Measurements from ENCODE around the gene GNA12.
"Not testable (repeated sequence)": the region's sequence is repeated elsewhere in the genome, so short reads cannot be mapped to it uniquely, and the experiment has no call there.

GNA12 gene

DNA sequence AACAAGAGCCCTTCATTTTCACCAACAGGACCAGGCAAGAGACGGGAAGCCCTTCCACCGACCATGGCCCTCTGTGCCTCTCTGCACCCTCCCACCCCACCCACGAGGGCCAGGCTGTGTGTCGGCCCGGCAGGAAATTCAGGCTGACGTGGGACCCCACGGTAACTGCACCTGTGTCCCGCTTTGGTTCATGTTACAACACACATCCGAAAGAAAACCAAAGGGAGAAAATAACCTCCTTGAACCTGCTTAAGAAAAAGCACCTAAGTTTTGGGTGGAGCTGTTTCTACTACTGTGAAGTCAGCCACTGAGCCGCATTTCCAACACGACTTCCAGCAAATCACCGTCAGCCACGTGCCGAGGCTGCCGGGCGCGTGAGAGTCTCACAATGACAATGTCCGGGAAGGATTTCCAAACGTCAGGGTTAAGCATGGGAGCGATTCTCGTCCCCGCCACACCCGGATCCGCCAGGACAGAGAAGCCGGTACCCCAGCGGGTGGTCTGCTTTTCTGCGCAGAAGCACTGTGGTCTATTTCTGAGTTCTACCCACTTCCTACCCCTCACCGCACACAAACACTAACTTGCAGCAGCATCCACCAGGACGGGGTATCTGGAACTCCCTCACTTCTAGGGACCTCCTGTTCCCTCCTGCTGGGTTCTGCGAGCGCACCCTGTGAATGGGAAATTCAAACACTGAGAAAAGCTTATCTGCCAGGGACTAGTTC is 119.5 kb downstream of the GNA12 start:
- no peak for DNase-seq

DNA sequence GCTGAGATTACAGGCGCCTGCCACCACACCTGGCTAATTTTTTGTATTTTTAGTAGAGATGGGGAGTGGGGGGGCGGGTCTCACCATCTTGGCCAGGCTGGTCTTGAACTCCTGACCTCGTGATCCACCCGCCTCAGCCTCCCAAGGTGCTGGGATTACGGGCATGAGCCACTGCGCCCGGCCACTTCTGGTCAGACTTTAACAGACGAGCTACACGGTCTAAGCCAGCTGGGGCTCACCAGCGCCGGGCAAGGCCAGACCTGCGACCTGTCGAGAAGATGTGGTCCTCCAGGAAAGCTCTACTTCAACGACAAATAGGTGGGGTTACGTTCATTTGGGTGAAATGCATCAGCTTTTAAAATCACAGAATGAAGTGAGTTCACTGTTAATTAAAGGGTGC is 120.1 kb downstream of the GNA12 start:
- DNase-seq, result not testable (repeated sequence)

DNA sequence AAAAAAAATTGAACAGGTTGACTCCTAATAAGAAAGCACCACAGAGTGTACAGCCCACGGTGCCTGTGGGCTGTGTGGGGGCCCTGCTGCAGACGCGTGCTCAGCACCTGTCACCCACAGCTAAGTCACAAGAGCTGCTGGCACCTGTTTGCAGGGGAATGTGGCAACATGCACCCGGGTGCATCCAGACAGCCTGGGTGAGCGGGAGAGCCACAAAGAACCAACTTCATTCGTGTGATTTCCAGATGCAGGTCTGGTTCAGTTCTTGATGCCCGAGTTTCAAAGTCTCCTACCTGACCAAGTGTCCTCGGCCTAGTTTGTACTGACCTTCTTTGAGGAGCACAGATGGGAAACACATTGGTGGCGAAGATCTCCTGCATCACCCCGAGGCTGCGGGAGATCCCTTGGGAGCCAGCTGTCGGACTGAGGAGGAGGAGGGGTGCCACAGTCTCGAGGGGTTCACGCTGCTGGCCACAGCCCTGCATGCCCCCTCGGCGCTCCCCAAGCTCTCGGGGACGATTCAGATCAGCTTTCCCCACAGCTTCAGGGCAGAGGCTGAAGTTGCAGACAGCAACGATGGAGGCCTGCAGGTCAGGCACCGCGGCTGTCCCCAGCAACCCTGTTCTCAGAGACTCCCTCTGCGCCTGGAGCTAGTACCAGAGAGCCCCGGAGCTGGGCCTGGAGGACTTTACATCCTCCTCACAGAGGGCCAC is 120.8 kb downstream of the GNA12 start:
- no peak for DNase-seq

DNA sequence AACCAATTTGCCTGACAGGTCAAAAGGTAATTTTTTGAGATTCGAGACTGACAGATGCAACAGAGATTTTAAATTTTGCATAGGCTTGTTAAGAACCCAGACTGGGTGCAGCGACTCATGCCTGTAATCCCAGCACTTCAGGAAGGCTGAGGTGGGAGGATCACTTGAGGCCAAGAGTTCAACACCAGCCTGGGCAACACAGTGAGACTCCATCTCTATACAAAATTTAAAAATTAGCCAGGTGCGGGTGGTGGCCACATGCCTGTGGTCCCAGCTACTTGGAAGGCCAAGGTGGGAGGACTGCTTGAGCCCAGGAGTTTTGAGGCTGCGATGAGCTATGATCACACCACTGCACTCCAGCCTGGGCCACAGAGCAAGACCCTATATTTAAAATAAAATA is 121.5 kb downstream of the GNA12 start:
- DNase-seq, result no peak

DNA sequence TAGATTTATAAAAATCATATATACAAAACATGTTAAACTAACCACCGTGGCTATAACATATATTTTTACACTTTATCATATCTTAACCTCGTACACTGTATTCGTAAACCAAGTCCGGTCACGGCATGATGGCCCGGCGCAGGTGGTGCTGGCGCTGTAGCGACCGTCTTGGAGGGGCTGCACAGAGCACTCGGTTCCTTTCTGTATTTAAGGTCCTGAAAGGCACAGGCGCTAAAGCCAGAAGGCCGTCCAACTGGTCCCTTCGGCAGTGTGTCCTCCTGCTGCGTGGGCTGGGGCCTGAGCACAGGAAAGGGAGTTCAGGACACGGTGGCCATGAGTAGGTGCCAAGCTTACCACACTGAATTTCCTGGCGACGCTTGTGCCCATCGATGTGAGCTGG is 122.3 kb downstream of the GNA12 start:
- DNase-seq, result no peak

DNA sequence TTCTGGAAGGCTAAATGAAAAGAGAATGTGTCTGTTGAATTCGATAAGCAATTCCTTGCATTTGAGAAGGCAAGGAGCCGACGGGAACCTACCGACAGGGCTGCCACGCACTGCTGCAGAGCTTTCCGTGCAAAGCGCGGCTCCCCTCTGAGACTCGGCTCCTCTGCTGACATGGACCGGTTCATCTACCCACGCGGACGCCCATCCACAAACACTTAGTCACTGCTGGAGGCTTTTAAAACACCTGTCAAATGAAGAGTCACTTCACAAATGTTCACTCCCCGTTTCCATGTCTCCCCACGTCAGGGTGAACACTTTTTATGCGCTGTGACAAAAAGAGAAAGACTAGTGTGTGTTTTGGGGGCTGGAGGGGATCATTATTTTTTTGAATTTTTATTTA is 124.1 kb downstream of the GNA12 start:
- DNase-seq, result no peak

DNA sequence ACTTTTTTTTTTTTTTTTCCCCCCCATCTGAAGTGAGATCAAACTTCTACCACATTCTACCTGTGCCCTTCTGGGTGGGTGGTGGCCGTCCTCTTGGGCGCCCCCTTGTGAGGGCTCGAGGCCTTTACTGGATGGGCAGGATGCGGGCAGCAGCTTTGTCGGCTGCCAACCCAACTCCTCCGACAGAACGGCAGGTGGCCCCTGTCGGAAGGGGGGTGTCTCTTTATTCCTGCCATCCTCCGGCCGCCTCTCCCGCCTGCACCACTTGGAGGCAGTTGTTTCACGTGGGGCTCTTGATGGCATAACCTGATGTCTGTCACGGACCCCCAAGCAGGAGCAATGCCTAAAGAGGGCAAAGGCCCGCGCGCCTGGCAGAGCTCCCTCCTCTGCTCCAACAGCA is 125.1 kb downstream of the GNA12 start:
- DNase-seq, result no peak

DNA sequence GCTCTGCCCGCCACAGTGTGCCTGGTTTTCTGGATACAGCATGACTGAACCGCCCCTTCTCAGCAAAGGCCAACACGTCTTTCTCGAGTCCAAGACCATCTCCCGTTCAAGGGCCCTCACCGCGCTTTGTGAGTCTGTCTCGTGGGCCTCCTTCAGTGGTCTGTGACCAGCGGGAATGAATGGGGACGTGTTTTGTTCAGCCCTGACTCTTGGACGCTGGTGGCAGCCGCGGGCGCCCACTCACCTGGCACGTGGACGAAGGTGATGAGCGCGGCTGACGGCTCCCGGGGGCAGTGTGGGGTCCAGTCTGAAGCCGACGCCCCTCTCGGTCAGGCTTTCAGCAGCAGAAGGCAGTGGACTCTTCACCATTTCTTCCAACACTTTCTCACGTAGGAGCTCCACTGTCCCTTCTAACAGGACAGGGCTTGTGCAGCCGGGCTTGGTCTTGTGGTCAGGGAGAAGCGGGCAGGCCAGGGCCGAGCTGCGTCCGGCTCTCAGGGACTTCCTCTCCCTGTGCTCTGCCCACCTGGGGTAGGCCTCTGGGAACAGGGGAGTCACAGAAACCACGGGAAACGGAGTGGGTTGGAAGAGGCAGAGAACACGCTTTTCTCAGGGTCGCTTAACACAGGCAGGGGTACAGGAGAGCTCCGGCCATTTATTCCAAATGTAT is 125.7 kb downstream of the GNA12 start:
- no peak for DNase-seq

DNA sequence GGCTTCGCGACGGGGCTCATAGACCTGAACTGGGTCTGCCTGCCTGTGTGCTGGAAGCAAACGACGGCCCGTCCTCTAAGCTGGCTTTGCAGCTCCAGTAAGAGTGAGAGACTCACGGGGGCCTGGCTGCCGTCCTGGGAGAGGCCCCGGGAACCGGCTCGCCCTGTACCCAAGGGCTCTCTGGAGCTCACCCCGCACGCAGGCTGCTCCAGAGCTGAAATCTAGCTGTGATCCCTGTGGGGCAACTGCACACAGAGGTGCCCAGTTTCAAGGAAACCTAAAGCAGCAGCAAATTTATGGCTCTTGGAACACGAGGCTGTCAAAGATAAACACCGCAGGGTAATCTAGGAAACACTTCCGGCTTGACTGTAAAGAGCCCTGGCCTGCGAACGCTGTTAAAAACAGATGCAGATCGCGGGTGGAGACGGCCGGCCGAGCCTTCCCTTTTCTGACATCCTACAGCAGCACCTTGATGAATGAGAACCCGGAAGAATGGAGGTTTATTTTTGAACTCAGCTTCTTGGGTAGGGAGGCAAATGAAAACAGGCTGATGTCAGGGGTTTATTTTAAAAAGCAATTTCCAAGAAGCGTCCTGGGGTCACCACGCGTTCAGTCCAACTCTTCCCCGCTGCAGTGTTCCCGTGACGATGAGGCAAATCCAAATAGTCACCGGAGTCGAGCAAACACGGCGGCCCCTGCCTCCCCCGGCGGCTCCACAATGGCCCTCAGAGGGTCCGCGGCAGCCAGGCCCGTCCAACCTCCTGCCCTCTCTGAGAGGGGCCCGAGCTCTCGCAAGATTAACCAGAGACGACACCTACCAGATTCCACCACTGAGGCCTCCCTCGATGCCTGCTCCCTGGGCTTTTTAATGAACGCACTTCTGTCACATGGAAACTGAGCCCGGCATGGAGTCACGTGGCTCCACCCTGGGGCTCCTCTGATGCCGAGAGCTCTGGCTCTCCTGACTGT is 126.5 kb downstream of the GNA12 start:
- DNase-seq, result no peak

DNA sequence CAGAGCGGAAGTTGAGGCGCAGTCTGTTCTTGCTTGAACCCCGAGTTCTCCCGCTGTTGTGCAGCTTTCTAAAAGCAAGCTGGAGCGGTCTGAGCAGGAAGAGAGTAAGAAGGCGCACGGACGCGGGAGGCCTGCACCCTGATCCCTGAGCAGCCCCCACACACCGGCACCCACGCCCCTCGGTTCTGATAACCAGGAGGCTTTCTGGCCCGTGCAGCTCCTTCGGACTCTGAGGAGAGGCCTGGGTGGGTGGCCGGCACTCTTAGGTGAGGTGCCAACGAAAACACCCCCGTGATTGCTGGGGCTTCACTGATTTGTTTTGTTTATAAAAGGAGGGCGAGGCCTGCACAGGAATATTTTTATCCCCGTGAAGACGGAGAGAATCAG is 127.2 kb downstream of the GNA12 start:
- DNase-seq, result no peak

DNA sequence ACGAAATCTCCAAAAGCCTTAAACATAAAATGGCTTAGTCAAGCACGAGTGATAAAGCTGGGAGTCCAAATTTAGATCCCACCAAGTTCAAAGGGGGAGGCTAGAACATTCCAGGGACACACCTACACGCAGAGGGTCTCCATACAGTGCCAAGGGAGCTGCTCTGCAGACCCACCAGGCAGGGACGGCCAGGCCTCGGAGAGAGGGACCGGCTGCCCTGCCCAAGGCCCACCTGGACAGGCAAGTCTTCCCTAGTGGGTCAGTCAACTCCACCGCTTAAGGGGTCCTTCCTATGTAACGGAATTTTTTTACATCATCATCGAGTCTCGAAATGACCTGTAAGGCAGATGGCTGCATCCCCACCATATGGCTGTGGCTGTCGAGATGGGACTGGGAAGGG is 127.6 kb downstream of the GNA12 start:
- DNase-seq, result no peak

DNA sequence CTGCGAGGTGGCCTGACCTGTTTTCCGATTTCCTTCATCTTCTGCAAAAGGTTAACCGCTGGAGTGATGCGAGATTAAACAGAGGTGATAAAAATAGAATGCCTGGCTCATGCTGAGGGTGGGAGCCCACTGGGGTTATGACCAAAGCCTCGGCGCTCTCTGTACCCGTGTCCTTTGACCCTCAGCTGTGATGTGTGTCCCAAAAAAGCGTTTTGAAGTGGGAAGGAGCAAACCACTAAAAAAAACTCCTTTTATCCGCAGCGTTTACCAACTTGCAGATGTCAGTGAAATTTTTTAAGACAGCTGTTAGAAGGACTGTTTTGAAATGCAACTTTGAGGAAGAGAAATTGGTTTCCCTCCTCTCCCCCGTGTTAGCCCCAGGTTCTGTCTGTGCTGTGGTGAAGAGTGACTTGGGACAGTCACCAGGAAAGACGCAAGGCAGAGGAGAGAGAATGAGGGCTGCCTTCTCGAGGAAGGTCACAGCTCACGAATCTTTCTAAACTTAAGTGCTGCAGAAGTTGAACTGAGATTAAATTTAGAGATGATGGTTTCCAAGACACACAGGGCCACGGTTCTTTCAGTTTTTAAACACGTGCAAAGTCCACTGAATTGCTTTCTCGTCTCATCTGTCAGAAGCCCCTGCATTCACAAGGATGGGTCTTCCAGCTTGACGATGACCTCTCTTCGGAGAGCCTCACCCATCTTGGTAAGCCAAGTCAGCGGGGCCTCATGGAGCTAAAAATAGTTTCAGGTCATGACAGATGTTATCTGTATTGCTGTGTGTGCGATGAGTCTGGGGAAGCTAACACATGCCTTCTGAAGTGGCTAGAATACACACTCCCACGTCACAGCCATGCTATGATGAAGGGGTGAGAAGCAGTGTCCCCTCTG is 128.5 kb downstream of the GNA12 start:
- DNase-seq, result peak; percentile 80

DNA sequence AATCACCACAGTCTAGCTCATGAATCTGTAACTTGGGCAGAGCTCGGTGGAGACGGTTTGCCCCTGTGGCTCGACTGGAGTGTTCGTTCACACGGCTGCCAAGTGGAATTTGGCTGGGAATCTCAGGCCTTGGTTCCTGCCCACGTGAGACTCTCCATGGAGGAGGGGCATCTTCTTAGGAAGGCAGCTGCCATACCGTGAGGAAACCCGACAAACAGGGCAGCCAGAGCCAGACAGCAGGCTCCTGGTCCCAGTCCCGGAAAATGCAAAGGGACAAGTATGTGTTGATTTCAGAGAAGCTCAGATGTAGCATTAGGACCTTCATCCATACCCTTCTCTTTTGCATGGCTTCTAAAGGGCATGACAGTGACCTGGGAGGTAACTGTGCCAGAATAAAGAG is 129.5 kb downstream of the GNA12 start:
- no peak for DNase-seq

DNA sequence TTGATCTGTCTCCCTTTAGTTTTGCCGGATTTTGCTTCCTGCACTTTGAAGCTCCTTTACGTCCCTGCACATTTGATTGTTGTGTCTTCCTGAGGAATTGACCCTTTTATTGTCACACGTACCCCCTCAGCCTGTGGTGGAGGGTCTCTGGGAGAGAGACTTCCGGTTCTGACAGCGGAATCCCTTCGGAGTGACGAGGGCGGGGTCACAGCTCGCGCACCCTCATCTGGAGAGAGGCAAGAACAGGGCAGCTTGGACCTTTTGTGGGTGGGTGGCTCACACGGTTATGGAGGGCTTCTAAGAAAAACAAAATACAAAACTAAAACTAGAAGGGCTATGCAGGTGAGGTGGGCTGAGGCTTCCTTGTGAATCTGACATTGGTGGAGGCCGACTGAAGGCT is 130.1 kb downstream of the GNA12 start:
- DNase-seq, result no peak

DNA sequence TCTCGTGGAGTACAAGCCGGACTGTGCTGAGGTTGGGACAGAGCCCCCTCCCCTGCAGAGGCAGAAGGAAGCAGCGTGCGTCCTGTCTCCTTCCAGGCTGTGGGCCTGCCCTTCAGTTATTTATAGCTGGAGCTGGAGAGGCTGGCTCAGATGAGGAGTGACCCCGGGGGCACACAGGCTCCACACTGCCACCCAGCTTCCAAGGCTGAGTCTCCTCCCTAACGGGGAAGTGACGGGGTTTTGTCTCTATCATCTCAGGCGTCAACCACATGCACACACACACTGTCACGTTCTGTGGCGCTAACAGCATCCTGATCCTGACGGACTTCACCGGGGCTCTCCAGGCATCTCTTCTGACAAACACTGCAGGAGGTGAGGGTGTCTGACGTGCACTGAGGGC is 130.7 kb downstream of the GNA12 start:
- DNase-seq, result no peak

DNA sequence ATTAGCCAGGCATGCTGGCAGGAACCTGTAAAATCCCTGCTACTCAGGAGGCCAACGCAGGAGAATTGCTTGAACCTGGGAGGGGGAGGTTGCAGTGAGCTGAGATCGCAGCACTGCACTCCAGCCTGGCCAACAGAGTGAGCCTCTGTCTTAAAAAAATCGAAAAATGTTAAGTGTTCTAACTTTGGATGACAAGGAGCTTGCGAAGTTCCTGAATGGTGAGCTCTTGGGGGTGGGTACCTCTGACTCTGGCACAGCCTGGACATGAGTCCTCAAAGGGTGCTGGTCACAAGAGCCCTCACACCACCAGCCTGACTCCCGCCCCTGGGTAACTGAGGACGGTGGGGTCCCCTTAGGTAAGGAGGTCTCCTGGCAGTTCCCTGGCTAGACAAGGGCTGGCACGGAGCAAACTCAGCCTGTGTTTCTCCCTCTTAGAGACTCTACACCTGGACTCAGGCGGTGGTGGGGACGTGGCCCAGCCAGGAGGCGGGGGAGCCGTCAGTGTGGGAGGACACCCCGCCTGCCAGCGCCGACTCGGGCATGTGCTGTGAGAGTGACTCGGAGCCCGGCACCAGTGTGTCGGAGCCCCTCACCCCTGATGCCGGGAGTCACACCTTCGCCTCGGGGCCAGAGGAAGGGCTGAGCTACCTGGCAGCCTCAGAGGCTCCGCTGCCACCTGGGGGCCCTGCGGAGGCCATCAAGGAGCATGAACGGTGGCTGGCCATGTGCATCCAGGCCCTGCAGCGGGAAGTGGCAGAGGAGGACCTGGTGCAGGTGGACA is 132.0 kb downstream of the GNA12 start:
- no peak for DNase-seq

DNA sequence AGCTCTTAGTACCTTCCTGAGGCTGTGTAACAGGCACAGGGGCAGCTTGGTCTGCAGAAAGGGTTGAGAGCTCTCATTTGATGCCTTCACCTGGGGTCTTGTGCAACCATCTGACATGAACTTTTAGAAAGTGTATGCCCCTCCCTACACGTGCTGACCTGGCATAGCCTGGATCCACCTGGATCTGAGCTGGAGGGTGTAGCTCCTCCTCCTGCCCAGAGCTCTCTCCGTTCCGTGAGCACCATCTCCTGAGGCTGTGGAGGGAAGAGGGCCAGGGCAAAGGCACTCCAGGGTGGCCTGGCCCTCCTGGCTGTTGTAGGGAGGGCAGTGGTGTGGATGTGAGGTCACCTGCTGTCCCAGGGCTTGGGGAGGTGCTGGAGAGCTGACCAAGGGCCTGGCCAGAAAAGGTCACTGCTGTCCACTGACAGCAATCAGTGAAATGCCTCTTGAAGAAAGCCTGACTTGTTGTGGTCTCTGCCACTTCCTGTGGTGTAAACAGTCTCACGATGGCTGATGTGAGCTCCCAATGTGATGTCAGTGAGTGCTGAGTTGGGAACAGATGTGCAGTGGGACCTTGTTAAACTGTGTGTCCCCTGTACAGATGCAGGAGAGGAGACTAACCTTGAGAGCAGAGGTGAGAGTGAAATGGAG is 133.1 kb downstream of the GNA12 start:
- peak; percentile 44 for DNase-seq

DNA sequence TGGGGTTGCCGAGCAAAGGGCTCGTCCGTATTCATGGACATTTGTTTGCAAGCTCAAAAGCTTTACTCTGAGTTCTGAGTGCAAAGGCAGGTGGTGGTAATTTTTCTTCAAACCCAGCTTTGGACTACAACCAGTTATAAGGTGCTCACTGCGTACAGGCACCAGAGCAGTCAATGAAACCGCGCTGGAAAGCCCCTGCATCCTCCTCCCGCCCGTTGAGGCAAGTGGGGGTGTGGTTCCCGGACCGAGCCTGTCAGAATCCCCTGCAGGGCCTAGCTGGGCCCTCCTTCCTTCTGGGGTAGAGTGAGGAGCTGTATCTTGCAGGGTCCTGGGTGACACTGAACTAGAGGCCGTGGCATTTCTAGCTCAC is 133.8 kb downstream of the GNA12 start:
- no peak for DNase-seq

DNA sequence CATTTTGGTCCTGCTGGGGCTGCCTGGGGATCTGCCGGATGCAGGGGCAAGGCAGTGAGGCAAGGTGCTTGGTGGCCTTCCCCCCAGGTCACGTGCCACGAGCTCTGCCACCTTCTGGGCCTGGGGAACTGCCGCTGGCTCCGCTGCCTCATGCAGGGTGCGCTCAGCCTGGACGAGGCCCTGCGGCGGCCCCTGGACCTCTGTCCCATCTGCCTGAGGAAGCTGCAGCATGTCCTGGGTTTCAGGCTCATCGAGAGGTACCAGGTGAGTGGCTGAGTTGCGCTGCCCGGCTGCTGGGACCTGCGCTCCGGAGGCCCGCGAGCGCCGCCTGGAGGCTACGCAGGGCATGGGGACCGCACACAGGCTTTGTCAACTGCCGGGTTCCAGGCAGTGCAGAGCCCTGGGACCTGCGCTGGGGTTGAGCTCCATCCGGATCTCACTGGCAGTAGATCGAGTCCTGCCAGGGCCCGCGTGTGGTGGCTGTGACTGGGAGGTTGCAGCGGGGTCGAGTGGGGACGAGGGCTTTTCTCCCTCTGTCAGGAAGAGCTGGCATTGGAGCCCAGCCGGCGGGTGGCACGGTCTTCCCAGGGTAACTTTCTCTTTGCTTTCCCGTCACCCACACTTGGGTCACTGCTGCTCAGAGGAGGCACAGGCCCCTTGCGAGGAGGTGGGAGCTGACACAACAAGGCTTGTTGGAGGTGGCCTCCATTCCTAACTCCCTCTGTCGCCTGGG is 134.4 kb downstream of the GNA12 start:
- peak; percentile 75 for DNase-seq

Measured in suppressor macrophage treated with lipopolysaccharide for 4 hours (primary cell).